Measurements from ENCODE around the gene ENTREP1. TPM values are rescaled to one million over a fixed set of nuclear protein-coding genes. Genes with fewer than 3 reads are reported as not detected.

Gene ENTREP1
- total RNA-seq, 1 donor from 2014 or later, result 0.05 TPM

GRCh38 chr9:69364510-69365150 is 39.6 kb downstream of the ENTREP1 start:
- intact Hi-C loops (cut with micrococcal nuclease), result no loop called here

GRCh38 chr9:69370430-69370829 is 45.4 kb downstream of the ENTREP1 start:
- intact Hi-C loops (cut with micrococcal nuclease), result no loop called here

- intact Hi-C loops (cut with micrococcal nuclease), result no loop called here
Measured at GRCh38 chr9:69371001-69371400, 46.0 kb downstream of the ENTREP1 start.

DNA sequence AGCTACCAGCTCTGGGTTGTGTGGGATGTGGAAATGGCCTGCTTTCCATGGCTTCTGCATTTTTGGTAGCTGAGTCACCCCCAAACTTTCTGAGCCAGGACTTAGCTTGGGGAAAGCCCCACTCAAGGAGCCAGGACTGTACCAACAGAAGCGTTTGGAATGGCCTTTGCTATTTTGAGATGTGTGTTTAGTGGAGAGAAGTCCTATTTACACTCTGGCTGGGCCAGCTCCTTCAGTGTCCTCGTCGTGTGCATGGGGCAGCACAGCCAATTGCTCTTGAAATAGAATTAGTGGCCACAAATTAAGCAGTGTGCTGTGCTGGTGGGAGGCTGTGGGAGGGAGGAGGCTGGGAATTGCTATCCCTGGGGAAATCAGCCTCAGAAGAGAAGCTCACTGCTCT is 51.6 kb downstream of the ENTREP1 start:
- intact Hi-C loops (cut with micrococcal nuclease), result no loop called here

GRCh38 chr9:69377291-69377690 is 52.3 kb downstream of the ENTREP1 start:
- intact Hi-C loops (cut with micrococcal nuclease), result no loop called here

DNA sequence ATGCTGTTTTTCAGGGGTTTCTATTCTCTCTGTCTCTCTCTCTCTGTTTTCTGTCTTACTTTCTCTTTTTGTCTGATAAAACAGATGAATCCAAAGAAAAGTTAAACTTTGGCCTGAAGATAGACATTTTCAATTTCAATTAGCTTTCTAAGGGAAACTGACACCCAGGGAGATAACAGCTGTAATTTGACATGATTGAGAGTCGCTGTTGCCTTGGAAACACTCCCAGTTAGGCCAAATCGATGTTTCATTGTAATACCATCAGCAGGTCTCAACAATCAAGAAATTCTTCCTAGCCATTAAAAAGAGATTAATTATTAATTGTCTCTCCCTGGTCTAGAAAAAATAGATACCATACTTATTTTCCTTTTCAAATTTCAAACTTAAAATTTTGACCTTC is 53.0 kb downstream of the ENTREP1 start:
- intact Hi-C loops (cut with micrococcal nuclease), result no loop called here

DNA sequence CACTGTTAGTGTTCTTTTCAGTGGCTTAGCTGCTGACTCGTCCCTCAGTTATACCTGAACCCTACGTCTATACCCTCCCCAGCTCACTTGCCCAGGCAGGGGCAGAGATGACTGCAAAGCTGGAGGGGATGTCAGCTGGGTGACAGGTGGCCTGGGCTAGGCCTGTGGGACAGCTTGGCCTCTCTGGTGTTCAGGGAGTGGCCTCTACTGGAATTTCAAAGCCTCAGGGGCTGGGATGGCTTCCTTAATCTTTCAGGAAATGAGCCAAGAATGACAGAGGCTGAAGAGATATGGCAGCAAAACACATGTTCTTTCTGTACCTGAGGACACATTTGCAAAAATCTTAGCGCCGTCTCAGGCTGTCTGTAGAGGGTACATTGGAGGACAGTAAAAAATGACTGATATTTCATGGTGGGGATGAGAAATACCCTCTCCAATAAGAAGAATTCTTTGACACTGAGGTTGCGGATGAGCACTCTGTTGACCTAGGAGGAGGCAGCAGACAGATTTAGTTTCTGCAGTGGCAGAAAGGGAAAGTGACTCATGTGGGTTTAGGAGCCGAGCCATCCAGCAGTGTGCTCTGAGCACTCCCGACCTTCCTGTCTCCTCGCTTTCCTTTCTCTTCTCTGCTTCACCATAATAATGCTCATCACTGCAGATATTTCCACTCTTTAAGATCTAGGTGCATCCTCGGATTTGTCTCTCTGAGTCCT is 54.4 kb downstream of the ENTREP1 start:
- intact Hi-C loops (cut with micrococcal nuclease), result no loop called here

GRCh38 chr9:69380301-69380700 is 55.3 kb downstream of the ENTREP1 start:
- intact Hi-C loops (cut with micrococcal nuclease), result no loop called here

DNA sequence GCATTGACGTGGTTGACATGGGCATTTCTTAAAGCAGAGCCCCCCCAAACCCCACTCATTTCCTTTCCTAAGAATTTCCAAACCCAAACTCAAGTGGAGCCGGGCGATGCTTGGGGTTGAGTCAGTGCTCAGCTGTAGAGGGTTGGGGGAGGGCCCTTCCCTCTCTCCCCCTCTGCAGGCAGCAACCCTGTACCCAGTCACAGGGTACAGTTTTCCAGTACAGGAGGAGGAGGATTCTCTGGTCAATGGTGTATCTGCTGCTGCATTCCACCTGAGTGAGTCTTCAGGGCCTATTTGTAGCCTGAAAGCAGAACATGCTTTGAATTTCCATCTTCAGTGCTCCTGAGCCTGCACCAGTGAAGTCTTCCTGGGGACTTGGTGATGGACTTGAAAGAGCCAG is 55.8 kb downstream of the ENTREP1 start:
- intact Hi-C loops (cut with micrococcal nuclease), result no loop called here

DNA sequence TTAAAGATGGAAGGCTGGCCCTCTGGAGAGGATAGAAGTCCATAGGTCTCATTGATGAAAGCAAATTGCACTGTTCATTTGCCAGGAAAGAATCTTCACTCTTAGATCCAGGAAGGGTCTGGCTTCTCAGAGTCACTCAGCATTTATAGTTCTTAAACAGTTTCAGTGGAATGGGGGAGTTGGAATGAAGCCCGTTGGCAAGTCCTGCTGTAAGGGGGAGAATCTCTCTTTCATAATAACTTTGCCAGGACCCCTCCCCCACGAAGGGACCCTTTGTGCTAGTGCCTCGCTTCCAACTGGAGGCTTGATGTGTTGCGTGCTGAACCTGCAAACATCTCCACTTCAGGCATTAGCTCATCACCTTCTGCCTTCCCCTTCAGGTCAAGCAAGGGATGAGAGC is 57.1 kb downstream of the ENTREP1 start:
- intact Hi-C loops (cut with micrococcal nuclease), result no loop called here

DNA sequence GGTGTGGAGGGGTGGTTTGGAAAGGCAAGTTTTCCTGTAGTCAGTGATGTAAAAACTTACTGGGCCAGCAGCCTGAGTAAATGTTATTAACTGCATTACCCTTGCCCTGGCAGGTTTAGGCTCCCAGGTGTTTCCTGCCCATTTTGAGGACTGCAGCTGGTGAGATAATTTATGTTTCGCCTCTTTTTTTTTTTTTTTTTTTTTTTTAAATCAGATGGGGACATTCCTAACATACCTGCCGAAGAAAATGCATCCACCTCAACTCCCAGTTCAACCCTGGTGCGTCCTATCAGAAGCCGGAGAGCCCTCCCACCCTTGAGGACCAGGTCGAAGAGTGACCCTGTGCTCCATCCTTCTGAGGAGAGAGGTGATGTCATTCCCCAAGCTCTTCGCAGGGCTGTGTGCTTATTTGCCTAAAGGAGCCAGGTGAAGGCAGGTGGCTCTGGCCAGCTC is 60.6 kb downstream of the ENTREP1 start:
- intact Hi-C loops (cut with micrococcal nuclease), result no loop called here

GRCh38 chr9:69386651-69387050 is 61.6 kb downstream of the ENTREP1 start:
- intact Hi-C loops (cut with micrococcal nuclease), result no loop called here

DNA sequence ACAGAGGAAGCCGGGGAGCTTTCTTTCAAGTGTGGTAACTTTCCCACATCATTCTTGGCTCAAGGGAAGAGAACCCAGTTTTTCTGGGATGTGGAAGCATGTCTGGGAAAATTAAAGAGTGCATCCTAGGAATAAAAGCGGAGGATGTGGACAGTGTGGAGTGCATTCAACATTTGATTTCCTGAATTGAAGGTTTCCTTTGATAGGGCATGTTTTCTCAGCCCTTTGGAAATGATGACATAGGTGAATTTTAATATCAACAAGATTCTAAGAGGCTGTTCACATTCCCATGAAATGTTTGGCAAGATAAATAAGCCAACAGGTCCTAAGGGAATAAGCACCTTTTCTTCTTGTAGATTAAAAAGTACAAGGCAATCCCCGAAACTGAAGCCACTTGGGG is 63.6 kb downstream of the ENTREP1 start:
- intact Hi-C loops (cut with micrococcal nuclease), result no loop called here

DNA sequence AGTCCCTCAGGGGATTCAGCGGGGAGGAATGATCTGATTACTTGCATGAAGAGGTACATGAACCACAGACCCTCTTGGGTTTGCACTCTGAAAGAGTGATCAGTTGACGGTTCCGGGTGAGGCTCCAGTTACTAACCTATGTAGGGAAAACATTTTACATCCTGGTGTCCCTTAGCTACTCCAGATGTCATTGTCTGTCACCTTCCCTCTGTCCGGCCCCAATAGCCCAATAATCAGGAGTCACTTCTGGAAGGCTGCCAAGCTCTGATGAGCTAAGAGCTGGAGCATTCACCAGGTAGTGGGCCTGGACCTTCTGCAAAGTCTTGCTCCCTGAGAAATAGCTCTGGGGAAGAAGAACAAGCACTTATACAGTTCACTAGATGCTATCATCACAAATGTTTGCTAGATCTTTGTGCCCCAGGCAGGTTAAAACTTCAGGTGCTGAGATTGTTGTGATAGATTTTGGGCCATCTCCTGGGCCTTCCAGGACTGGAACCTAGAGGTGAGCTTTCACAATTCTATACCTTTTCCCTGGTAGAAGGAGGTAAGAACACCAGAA is 64.5 kb downstream of the ENTREP1 start:
- intact Hi-C loops (cut with micrococcal nuclease), result no loop called here

DNA sequence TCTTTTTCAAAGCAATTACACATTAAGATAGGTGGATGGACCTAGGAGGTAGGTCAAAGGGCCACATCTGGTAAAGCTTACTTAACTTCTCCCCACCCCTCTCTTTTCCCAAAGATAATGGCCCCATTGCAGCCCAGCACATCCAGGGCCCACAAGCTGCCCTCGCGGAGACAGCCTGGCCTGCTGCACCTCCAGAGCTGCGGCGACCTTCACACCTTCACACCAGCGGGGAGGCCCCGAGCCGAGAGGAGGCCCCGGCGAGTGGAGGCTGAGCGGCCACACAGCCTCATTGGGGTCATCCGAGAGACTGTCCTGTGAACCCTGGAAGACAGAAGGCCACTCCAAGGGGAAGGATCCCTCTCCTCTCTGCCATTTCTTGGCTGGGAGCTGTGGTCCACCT is 66.5 kb downstream of the ENTREP1 start:
- intact Hi-C loops (cut with micrococcal nuclease), result no loop called here

DNA sequence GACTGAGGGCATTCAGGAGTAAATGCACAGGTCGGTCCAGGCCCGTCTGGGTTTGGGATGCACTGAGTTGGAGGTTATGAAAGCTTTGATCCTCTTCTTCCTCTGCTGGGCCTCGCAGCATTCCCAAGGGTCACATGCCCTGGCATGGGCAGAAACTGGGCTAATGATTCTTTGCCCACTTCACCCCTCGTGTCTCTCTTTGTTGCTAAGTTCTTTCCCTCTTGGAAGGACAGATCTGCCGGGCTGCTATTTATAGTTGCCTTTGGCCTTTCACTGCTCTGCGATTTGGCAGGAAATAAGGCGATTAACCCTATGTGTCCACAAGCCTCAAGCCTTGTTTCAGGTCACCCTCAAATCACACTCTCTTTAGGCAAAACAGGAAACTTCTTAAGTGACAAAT is 66.9 kb downstream of the ENTREP1 start:
- intact Hi-C loops (cut with micrococcal nuclease), result no loop called here

GRCh38 chr9:69392826-69393225 is 67.8 kb downstream of the ENTREP1 start:
- intact Hi-C loops (cut with micrococcal nuclease), result no loop called here

DNA sequence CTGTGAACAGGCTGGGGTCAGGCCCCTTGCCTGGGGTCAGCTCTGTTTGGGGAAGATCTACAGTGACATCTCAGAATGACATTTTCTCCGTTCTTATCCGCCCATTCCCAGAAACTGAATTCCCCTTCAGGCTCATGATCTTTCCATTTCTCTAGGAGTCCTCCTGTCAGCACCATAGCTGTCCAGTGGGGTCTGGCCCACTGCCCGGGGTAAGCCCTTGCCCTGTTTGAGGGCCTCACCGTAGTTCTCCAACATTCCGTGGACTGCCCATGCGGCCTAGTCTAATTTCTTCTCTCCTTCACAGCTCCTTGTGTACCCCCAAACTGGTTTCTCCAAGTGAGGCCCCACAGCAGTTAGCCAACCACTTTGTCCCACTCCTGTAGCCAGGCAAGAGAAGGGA is 68.4 kb downstream of the ENTREP1 start:
- intact Hi-C loops (cut with micrococcal nuclease), result no loop called here

DNA sequence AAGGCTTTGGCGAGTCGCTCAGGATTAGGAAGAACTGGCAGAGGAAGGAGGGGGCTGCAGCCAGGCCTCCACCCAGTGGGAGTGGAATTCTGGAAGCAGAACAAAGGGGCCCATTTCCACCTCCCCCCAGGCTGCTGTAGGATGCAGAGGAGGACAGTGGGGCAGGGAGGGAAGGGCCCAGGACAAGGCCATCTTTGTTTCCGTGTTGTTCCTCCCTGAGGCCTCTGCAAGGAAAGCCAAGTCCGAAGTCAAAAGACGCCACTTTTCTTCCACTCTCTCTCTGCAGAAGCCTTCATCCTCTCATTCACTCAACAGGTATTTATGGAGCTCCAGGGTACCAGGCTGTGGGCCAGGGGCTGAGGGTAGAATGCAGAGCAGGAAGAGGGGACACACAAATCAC is 70.7 kb downstream of the ENTREP1 start:
- intact Hi-C loops (cut with micrococcal nuclease), result no loop called here

GRCh38 chr9:69396759-69397158 is 71.7 kb downstream of the ENTREP1 start:
- intact Hi-C loops (cut with micrococcal nuclease), result no loop called here

- intact Hi-C loops (cut with micrococcal nuclease), result no loop called here
Measured at GRCh38 chr9:69397384-69398214, 72.6 kb downstream of the ENTREP1 start.

DNA sequence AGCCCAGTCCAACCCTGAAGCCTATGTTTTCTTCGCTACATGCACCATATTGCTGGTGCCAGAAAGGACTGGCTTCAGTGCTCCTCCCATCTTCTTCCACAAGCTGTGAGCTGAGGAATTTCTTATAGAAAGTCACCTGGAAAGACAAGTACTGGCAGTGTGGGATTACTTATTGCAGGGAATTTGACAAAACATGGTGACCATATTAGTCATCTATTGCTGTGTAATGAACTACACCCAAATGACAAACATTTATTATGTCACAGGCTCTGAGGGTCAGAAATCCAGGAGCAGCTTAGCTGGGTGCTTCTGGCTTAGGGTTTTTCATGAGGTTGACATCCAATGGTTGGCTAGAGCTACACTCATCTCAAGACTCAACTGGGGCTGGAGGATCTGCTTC is 75.5 kb downstream of the ENTREP1 start:
- intact Hi-C loops (cut with micrococcal nuclease), result no loop called here
